ENCODE results near the gene CCDC12. TPM values are rescaled to one million over a fixed set of nuclear protein-coding genes. Genes with fewer than 3 reads are reported as not detected.
A peak's percentile ranks its signal among the peaks of the same experiment; 100 is the strongest.

The CCDC12 gene
- total and polyA plus RNA-seq, 9 of the 15 experiments (the other 6 are each of a cell fraction or from before 2014, with no cell fraction given): 8.9 to 201 (median 86.9) TPM

DNA sequence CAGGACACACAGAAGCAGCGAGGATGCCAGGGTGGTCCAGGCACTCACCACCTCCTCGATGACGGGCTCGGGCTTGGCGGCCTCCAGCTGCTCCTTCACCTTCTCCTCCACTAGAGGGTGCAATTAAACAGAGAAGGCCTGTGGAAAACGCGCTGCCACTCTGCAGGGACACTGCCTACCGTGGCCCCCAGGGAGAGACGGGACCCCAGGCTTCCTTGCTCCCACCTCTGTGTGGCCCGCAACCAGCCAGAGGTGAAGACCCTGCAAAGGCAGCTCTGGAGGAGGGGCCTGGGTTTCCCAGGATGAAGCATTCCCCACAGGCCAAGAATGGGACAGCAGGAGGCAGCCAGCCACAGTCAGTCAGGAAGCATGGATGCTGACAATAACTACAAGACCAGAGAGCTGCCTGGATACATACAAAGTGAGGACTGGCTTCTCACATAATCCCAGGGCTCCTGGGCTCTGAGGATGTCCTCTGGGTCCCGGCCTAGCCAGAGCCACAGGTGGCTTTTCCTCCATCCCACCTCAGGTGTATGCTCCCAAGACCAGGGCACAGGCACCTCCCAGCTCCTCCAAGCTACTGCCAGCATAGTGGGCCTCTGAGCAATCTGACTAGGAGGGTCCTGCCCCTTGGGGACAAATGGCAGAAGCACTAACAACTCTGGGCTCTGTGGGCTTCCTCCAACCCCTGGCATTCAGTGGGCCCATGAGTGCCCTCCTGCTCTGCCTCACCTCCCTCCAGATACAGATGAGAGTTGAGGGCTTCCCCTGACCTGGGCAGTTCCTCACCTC, 52.8 kb downstream of the CCDC12 start (continued):
- TF ChIP-seq TOE1 (IDR thresholded peaks at IDR 0.05; ENCODE audit: borderline replicate concordance) (0 out of 2 replicates have a peak, but pooled peaks have one; percentile 24), TOE1 (CRISPR knock-in tag; IDR thresholded peaks at IDR 0.05; ENCODE audit: borderline replicate concordance, low read depth) (no peak), HDAC3 (IDR thresholded peaks at IDR 0.05; ENCODE audit: borderline replicate concordance, partially characterized antibody) (no peak), CTBP1 (IDR thresholded peaks at IDR 0.05; ENCODE audit: borderline replicate concordance) (peak; percentile 44; the same call in 1 of the 2 replicates), ELF2 (CRISPR knock-in tag; IDR thresholded peaks at IDR 0.05) (no peak), ZNF695 (CRISPR knock-in tag; IDR thresholded peaks at IDR 0.05) (no peak), ATF7 (IDR thresholded peaks at IDR 0.05) (0 out of 2 replicates have a peak, but pooled peaks have one; percentile 31), GATAD2A (IDR thresholded peaks at IDR 0.05) (no peak), ETV6 (IDR thresholded peaks at IDR 0.05; ENCODE audit: borderline replicate concordance in 1 of 2, low read depth in 2 of 2, low read length in 1 of 2) (no peak), ETV6 (CRISPR knock-in tag; IDR thresholded peaks at IDR 0.05; ENCODE audit: borderline replicate concordance) (no peak), TGIF2 (CRISPR knock-in tag; IDR thresholded peaks at IDR 0.05) (no peak), NR3C1 (CRISPR knock-in tag; IDR thresholded peaks at IDR 0.05) (no peak), ZSCAN32 (CRISPR knock-in tag; IDR thresholded peaks at IDR 0.05) (no peak), MCM5 (IDR thresholded peaks at IDR 0.05; ENCODE audit: low read depth) (no peak), U2AF1 (optimal IDR thresholded peaks at IDR 0.05; ENCODE audit: low read depth, low read length) (no peak), ZNF699 (CRISPR knock-in tag; IDR thresholded peaks at IDR 0.05; ENCODE audit: insufficient replicate concordance) (no peak)
- TF ChIP-seq, protein P1, sequence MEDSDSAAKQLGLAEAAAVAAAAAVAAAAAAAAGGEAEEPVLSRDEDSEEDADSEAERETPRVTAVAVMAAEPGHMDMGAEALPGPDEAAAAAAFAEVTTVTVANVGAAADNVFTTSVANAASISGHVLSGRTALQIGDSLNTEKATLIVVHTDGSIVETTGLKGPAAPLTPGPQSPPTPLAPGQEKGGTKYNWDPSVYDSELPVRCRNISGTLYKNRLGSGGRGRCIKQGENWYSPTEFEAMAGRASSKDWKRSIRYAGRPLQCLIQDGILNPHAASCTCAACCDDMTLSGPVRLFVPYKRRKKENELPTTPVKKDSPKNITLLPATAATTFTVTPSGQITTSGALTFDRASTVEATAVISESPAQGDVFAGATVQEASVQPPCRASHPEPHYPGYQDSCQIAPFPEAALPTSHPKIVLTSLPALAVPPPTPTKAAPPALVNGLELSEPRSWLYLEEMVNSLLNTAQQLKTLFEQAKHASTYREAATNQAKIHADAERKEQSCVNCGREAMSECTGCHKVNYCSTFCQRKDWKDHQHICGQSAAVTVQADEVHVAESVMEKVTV (CRISPR knock-in tag; IDR thresholded peaks at IDR 0.05): peak; percentile 67
- TF ChIP-seq, protein P2, sequence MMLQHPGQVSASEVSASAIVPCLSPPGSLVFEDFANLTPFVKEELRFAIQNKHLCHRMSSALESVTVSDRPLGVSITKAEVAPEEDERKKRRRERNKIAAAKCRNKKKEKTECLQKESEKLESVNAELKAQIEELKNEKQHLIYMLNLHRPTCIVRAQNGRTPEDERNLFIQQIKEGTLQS (IDR thresholded peaks at IDR 0.05): peak; percentile 45
- TF ChIP-seq, protein P2 (CRISPR knock-in tag; conservative IDR thresholded peaks at IDR 0.05): no peak
- TF ChIP-seq, protein P3, sequence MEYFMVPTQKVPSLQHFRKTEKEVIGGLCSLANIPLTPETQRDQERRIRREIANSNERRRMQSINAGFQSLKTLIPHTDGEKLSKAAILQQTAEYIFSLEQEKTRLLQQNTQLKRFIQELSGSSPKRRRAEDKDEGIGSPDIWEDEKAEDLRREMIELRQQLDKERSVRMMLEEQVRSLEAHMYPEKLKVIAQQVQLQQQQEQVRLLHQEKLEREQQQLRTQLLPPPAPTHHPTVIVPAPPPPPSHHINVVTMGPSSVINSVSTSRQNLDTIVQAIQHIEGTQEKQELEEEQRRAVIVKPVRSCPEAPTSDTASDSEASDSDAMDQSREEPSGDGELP (CRISPR knock-in tag; IDR thresholded peaks at IDR 0.05; ENCODE audit: borderline replicate concordance): peak; percentile 76; the same call in 1 of the 2 replicates
- TF ChIP-seq, protein P4, sequence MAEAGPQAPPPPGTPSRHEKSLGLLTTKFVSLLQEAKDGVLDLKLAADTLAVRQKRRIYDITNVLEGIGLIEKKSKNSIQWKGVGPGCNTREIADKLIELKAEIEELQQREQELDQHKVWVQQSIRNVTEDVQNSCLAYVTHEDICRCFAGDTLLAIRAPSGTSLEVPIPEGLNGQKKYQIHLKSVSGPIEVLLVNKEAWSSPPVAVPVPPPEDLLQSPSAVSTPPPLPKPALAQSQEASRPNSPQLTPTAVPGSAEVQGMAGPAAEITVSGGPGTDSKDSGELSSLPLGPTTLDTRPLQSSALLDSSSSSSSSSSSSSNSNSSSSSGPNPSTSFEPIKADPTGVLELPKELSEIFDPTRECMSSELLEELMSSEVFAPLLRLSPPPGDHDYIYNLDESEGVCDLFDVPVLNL (CRISPR knock-in tag; IDR thresholded peaks at IDR 0.05; ENCODE audit: low read depth): no peak
